Subcutaneous adipose tissue (tissue), 4 donors: Measurements from ENCODE around the gene ZBTB14. TPM values are rescaled to one million over a fixed set of nuclear protein-coding genes. Genes with fewer than 3 reads are reported as not detected.

Source experiments
- CTCF ChIP-seq: fragments of 450-650 bp; IDR thresholded peaks from one replicate; pipeline ENCODE4 v1.5.1; 2016; ENCODE audit warnings: low read depth, mild to moderate bottlenecking, control low read depth, antibody characterized with exemption, moderate library complexity
- total RNA-seq, 4 donors: library from RNA; depleted of rRNA; stranded (reverse); fragments of >200 nt; gene quantifications; one replicate each; pipeline ENCODE4 v1.1.0, GENCODE V29; 2016

The ZBTB14 gene
- total RNA-seq, 4 donors from 2014 or later: 10.1 to 17.7 (median 15.0) TPM

- no peak for TF ChIP-seq CTCF
Observed at GRCh38 chr18:5311301-5311989, 15.9 kb upstream of the ZBTB14 start.

- no peak for TF ChIP-seq CTCF
Observed at GRCh38 chr18:5309888-5310470, 14.5 kb upstream of the ZBTB14 start.

DNA sequence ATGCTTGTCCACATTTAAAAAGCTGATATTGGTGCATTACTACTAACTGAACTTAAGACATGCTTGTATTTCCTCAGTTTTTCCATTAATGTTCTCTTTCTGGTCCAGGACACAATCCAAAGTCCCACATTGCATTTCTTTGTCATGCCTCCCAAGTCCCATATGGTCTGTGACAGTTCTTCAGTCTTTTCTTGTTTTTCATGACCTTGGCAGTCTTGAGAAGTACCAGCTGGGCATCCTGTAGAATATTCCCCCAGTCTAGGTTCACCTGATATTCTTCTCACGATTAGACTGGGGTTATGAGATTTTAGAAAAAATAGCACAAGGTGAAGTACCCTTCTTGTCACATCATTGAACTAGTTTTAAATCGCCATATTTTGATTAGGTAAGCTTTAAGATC is 10.3 kb upstream of the ZBTB14 start:
- no peak for TF ChIP-seq CTCF

- no peak for TF ChIP-seq CTCF
Observed at GRCh38 chr18:5304232-5304631, 8.7 kb upstream of the ZBTB14 start.

GRCh38 chr18:5303636-5304035 is 8.1 kb upstream of the ZBTB14 start:
- TF ChIP-seq CTCF: no peak

- TF ChIP-seq CTCF: no peak
Observed at GRCh38 chr18:5302606-5303005, 7.1 kb upstream of the ZBTB14 start.

- no peak for TF ChIP-seq CTCF
Observed at GRCh38 chr18:5300476-5301010, 5.0 kb upstream of the ZBTB14 start.
